CD8-positive, alpha-beta memory T cell (primary cell): ENCODE data around the gene DERL3. TPM values are rescaled to one million over a fixed set of nuclear protein-coding genes. Genes with fewer than 3 reads are reported as not detected.

Experiments used
- CTCF ChIA-PET: fragments of 350-600 bp; sonication (Branson Sonifier 250); formaldehyde crosslinking; loops from one replicate; lab custom pipeline; 2021; ENCODE audit warnings: antibody characterized with exemption; lab: Charles Lee
- POLR2A ChIA-PET: fragments of 350-600 bp; sonication (Branson Sonifier 250); formaldehyde crosslinking; loops from one replicate; lab custom pipeline; 2021; ENCODE audit warnings: antibody characterized with exemption; lab: Charles Lee
- DNase-seq, 5 donors: peaks; one replicate each; pipeline versions ENCODE4 v3.0.0 to v3.0.0-alpha.2; 2020 to 2022; ENCODE audit warnings: mixed read lengths in 1 of 5
- H3K27ac ChIP-seq: one replicate; pipeline ENCODE4 v1.7.0; 2013; ENCODE audit warnings: low read depth, mild to moderate bottlenecking, low read length, moderate library complexity
- H3K27me3 ChIP-seq: 2 replicates; pipeline ENCODE4 v1.7.0; 2013; ENCODE audit warnings: low read length, mild to moderate bottlenecking; ENCODE audit not compliant: insufficient read depth, poor library complexity, severe bottlenecking
- H3K36me3 ChIP-seq: 2 replicates; pipeline ENCODE4 v1.7.0; 2013; ENCODE audit warnings: mild to moderate bottlenecking, low read length, moderate library complexity; ENCODE audit not compliant: insufficient read depth
- H3K4me1 ChIP-seq: 2 replicates; pipeline ENCODE4 v1.7.0; 2013; ENCODE audit warnings: mild to moderate bottlenecking, low read length, moderate library complexity; ENCODE audit not compliant: insufficient read depth
- H3K4me3 ChIP-seq: 2 replicates; pipeline ENCODE4 v1.7.0; 2013; ENCODE audit warnings: mild to moderate bottlenecking, low read length
- H3K9me3 ChIP-seq: 2 replicates; pipeline ENCODE4 v1.7.0; 2013; ENCODE audit warnings: mild to moderate bottlenecking, low read length
- H3K27ac Mint-ChIP-seq, 8 donors: one replicate each; pipeline ENCODE4 v1.8.0; 2020 to 2021; ENCODE audit warnings: mixed read lengths in 8 of 8, mild to moderate bottlenecking in 6 of 8, inconsistent platforms in 3 of 8, moderate library complexity in 3 of 8
- H3K27me3 Mint-ChIP-seq, 2 donors: one replicate each; pipeline ENCODE4 v1.8.0; 2020 to 2021; ENCODE audit warnings: mixed read lengths in 2 of 2, mild to moderate bottlenecking in 1 of 2, moderate library complexity in 1 of 2
- H3K36me3 Mint-ChIP-seq, 3 donors: one replicate each; pipeline ENCODE4 v1.8.0; 2020 to 2021; ENCODE audit warnings: mixed read lengths in 3 of 3, inconsistent platforms in 1 of 3, mild to moderate bottlenecking in 1 of 3
- H3K4me1 Mint-ChIP-seq, 3 donors: one replicate each; pipeline ENCODE4 v1.8.0; 2020 to 2021; ENCODE audit warnings: mixed read lengths in 3 of 3, inconsistent platforms in 1 of 3, mild to moderate bottlenecking in 1 of 3
- H3K4me3 Mint-ChIP-seq, 7 donors: one replicate each; pipeline ENCODE4 v1.8.0; 2020 to 2021; ENCODE audit warnings: mixed read lengths in 7 of 7, mild to moderate bottlenecking in 6 of 7, moderate library complexity in 4 of 7, inconsistent platforms in 2 of 7
- H3K9me3 Mint-ChIP-seq, 5 donors: one replicate each; pipeline ENCODE4 v1.8.0; 2020 to 2022; ENCODE audit warnings: mixed read lengths in 5 of 5, mild to moderate bottlenecking in 3 of 5, moderate library complexity in 2 of 5, inconsistent platforms in 1 of 5
- polyA plus RNA-seq: library from polyadenylated mRNA; unstranded; fragments of 300-500 nt; fragmentation: Illumina TruSeq; gene quantifications from one replicate; pipeline ENCODE4 v1.2.3, GENCODE V29; 2021
- total RNA-seq, 2 experiments: library from RNA; stranded (reverse); gene quantifications; one replicate each; pipeline ENCODE4 v1.2.3, GENCODE V29; 2021

DERL3 gene
- total and polyA plus RNA-seq, 3 experiments from 2014 or later: 0.28 to 5.8 (median 5.4) TPM

- H3K4me3 Mint-ChIP-seq: no peak overlapping the region
- H3K27me3 Mint-ChIP-seq: no peaks in the 10 kb centered on the region
- DNase-seq: no peak
- POLR2A ChIA-PET: no interaction called here
- CTCF ChIA-PET: no interaction called here
- Histone ChIP-seq H3K9me3 (no peaks in the 10 kb centered on the region), H3K4me3 (no peak overlapping the region), H3K4me1 (no peaks in the 10 kb centered on the region), H3K36me3 (peaks cover 27% of the 10 kb centered on the region), H3K27me3 (no peaks in the 10 kb centered on the region), H3K27ac (no peak overlapping the region)
- no peak overlapping the region for H3K27ac Mint-ChIP-seq
- H3K9me3 Mint-ChIP-seq: no peaks in the 10 kb centered on the region
- peaks cover 2 to 13% (median 5%) of the 10 kb centered on the region in 3 donors for H3K4me1 Mint-ChIP-seq
- H3K36me3 Mint-ChIP-seq: peaks cover 4 to 80% (median 14%) of the 10 kb centered on the region in 3 donors
Measured at GRCh38 chr22:23817146-23817545, 21.7 kb downstream of the DERL3 start.

DNA sequence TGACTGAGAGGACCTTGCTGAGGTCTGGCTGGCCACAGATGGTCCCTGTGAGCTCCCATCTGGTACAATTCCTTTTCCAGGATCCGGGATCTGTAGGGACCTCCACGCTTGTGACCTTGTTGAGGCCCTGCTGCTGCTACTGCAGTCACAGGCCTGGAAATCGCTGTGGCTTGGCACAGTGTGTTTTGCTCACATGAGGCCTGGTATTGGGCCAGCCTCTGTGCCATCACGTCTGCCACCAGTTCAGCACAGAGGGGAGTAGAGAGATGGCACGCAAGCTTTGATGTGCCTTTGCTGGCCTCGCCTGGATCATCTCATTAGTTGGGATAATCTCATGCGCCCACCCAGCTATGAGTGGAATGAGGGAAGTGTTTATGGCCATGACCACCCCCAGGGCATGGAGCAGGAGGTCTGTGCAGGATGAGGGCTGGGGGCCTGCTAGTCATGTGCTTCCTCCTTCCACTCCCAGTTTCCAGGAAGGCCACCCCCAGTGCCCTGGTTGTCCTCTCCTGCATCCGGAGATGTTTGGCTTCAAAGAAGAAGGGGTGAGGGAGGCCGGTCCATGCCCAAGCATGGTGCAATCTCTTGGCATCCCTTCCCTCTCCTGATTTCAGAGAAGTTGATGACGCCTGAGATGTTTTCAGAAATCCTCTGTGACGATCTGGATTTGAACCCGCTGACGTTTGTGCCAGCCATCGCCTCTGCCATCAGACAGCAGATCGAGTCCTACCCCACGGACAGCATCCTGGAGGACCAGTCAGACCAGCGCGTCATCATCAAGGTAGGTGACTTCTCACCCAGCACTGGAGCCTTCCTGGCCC lies 22.4 kb downstream of the DERL3 start:
- Mint-ChIP-seq H3K9me3 (no peaks in the 10 kb centered on the region), H3K4me1 (peaks cover 2 to 13% (median 5%) of the 10 kb centered on the region in 3 donors), H3K27ac (no peak overlapping the region), H3K36me3 (peaks cover 4 to 82% (median 16%) of the 10 kb centered on the region in 3 donors), H3K4me3 (no peak overlapping the region), H3K27me3 (no peaks in the 10 kb centered on the region)
- H3K27me3 ChIP-seq: no peaks in the 10 kb centered on the region
- ChIA-PET POLR2A (no interaction called here), CTCF (no interaction called here)
- no peak for DNase-seq
- peaks cover 25% of the 10 kb centered on the region for H3K36me3 ChIP-seq
- no peak overlapping the region for H3K27ac ChIP-seq
- no peak overlapping the region for H3K4me3 ChIP-seq
- H3K4me1 ChIP-seq: no peaks in the 10 kb centered on the region
- no peaks in the 10 kb centered on the region for H3K9me3 ChIP-seq

GRCh38 chr22:23815541-23816155 lies 23.2 kb downstream of the DERL3 start:
- Mint-ChIP-seq H3K4me1 (peaks cover 2 to 8% (median 4%) of the 10 kb centered on the region in 3 donors), H3K36me3 (peaks cover 4 to 82% (median 20%) of the 10 kb centered on the region in 3 donors), H3K27ac (peak overlapping the region in 1 of 8 donors; percentile 94), H3K9me3 (no peaks in the 10 kb centered on the region), H3K27me3 (no peaks in the 10 kb centered on the region), H3K4me3 (no peak overlapping the region)
- no peak overlapping the region for H3K27ac ChIP-seq
- no peaks in the 10 kb centered on the region for H3K9me3 ChIP-seq
- H3K36me3 ChIP-seq: peaks cover 22% of the 10 kb centered on the region
- DNase-seq: no peak
- H3K27me3 ChIP-seq: no peaks in the 10 kb centered on the region
- no peak overlapping the region for H3K4me3 ChIP-seq
- no peaks in the 10 kb centered on the region for H3K4me1 ChIP-seq
- ChIA-PET POLR2A (no interaction called here), CTCF (no interaction called here)

- peak overlapping the region in 1 of 8 donors; percentile 36 for H3K27ac Mint-ChIP-seq
Measured at GRCh38 chr22:23812378-23812777, 26.4 kb downstream of the DERL3 start.

GRCh38 chr22:23806837-23807236 lies 32.0 kb downstream of the DERL3 start:
- H3K4me1 Mint-ChIP-seq: no peaks in the 10 kb centered on the region
- no peak overlapping the region for H3K4me3 Mint-ChIP-seq
- ChIA-PET POLR2A (no interaction called here), CTCF (interaction anchor here (0.7 kb wide), 1 partner anchor 9 kb away, joined by 3 read pairs; no protein-coding TSS in a partner anchor)
- H3K27me3 Mint-ChIP-seq: no peaks in the 10 kb centered on the region
- Histone ChIP-seq H3K36me3 (peaks cover 36% of the 10 kb centered on the region), H3K9me3 (no peaks in the 10 kb centered on the region), H3K4me1 (no peaks in the 10 kb centered on the region), H3K4me3 (no peak overlapping the region), H3K27me3 (no peaks in the 10 kb centered on the region), H3K27ac (no peak overlapping the region)
- no peak for DNase-seq
- H3K27ac Mint-ChIP-seq: no peak overlapping the region
- peaks cover 0 to 71% (median 16%) of the 10 kb centered on the region in 3 donors for H3K36me3 Mint-ChIP-seq
- no peaks in the 10 kb centered on the region for H3K9me3 Mint-ChIP-seq

More at GRCh38 chr22:23812378-23812777, 26.4 kb downstream of the DERL3 start:
- H3K27me3 ChIP-seq: no peaks in the 10 kb centered on the region
- Mint-ChIP-seq H3K27me3 (no peaks in the 10 kb centered on the region), H3K4me3 (no peak overlapping the region), H3K9me3 (no peaks in the 10 kb centered on the region), H3K4me1 (no peaks in the 10 kb centered on the region), H3K36me3 (peaks cover 4 to 62% (median 20%) of the 10 kb centered on the region in 3 donors)
- no peak for DNase-seq
- no peaks in the 10 kb centered on the region for H3K4me1 ChIP-seq
- POLR2A ChIA-PET: no interaction called here
- CTCF ChIA-PET: no interaction called here
- no peaks in the 10 kb centered on the region for H3K9me3 ChIP-seq
- no peak overlapping the region for H3K27ac ChIP-seq
- no peak overlapping the region for H3K4me3 ChIP-seq
- H3K36me3 ChIP-seq: peaks cover 18% of the 10 kb centered on the region

- Mint-ChIP-seq H3K9me3 (no peaks in the 10 kb centered on the region), H3K4me3 (no peak overlapping the region), H3K27ac (no peak overlapping the region), H3K27me3 (no peaks in the 10 kb centered on the region), H3K36me3 (peaks cover 0 to 74% (median 17%) of the 10 kb centered on the region in 3 donors), H3K4me1 (no peaks in the 10 kb centered on the region)
- POLR2A ChIA-PET: no interaction called here
- Histone ChIP-seq H3K9me3 (no peaks in the 10 kb centered on the region), H3K36me3 (peaks cover 47% of the 10 kb centered on the region), H3K27ac (no peak overlapping the region), H3K4me3 (no peak overlapping the region), H3K4me1 (no peaks in the 10 kb centered on the region), H3K27me3 (no peaks in the 10 kb centered on the region)
- CTCF ChIA-PET: no interaction called here
- DNase-seq: no peak
Measured at GRCh38 chr22:23804781-23805291, 34.0 kb downstream of the DERL3 start.

- Mint-ChIP-seq H3K4me3 (peak overlapping the region in 1 of 7 donors; percentile 32), H3K4me1 (no peaks in the 10 kb centered on the region), H3K27ac (peak overlapping the region in 1 of 8 donors; percentile 10), H3K9me3 (no peaks in the 10 kb centered on the region), H3K27me3 (no peaks in the 10 kb centered on the region), H3K36me3 (peaks cover 0 to 77% (median 18%) of the 10 kb centered on the region in 3 donors)
- no peak for DNase-seq
- CTCF ChIA-PET: no interaction called here
- H3K4me1 ChIP-seq: no peaks in the 10 kb centered on the region
- no peaks in the 10 kb centered on the region for H3K9me3 ChIP-seq
- no peaks in the 10 kb centered on the region for H3K27me3 ChIP-seq
- H3K36me3 ChIP-seq: peaks cover 47% of the 10 kb centered on the region
- H3K4me3 ChIP-seq: no peak overlapping the region
- H3K27ac ChIP-seq: no peak overlapping the region
- POLR2A ChIA-PET: no interaction called here
Measured at GRCh38 chr22:23803001-23803819, 35.6 kb downstream of the DERL3 start.
